GM06990 (cell line): Measurements from ENCODE around the gene AOX1.

ENCODE experiments used
- DNase-seq: peaks from one replicate; pipeline ENCODE4 v3.0.0-alpha.2; 2011; ENCODE audit not compliant: insufficient read length; ENCODE audit errors: extremely low read depth
- H3K27me3 ChIP-seq: replicated peaks from 2 replicates; pipeline ENCODE4 v1.6.0; 2011; ENCODE audit warnings: low read length; ENCODE audit not compliant: control insufficient read depth, insufficient read depth
- H3K36me3 ChIP-seq: 2 replicates; pipeline ENCODE4 v1.5.1; 2011; ENCODE audit warnings: low read length; ENCODE audit not compliant: control insufficient read depth, insufficient read depth
- H3K4me3 ChIP-seq: replicated peaks from 2 replicates; pipeline ENCODE4 v1.5.1; 2011; ENCODE audit warnings: low read depth, mild to moderate bottlenecking, control low read depth, low read length
- CTCF ChIP-seq: IDR thresholded peaks from 2 replicates; pipeline ENCODE4 v1.5.1; 2011; ENCODE audit warnings: low read length, control low read depth, mild to moderate bottlenecking, inconsistent platforms; ENCODE audit not compliant: insufficient read depth, poor library complexity, severe bottlenecking

The AOX1 gene

GRCh38 chr2:200659410-200659809 is 73.6 kb downstream of the AOX1 start:
- no peak for TF ChIP-seq CTCF
- Histone ChIP-seq H3K4me3 (no peak overlapping the region), H3K27me3 (no peaks in the 10 kb centered on the region; the same call in 1 of the 2 replicates), H3K36me3 (no peaks in the 10 kb centered on the region)
- no peak for DNase-seq

- no peak for DNase-seq
- Histone ChIP-seq H3K27me3 (no peaks in the 10 kb centered on the region), H3K4me3 (no peak overlapping the region), H3K36me3 (no peaks in the 10 kb centered on the region)
- no peak for TF ChIP-seq CTCF
Measured at GRCh38 chr2:200661477-200661876, 75.7 kb downstream of the AOX1 start.

GRCh38 chr2:200662727-200663126 is 76.9 kb downstream of the AOX1 start:
- DNase-seq, result no peak
- no peak for TF ChIP-seq CTCF
- Histone ChIP-seq H3K4me3 (no peak overlapping the region), H3K36me3 (no peaks in the 10 kb centered on the region), H3K27me3 (no peaks in the 10 kb centered on the region)

- no peaks in the 10 kb centered on the region for H3K27me3 ChIP-seq
- no peak for DNase-seq
- H3K4me3 ChIP-seq, result no peak overlapping the region
- TF ChIP-seq CTCF, result no peak
- H3K36me3 ChIP-seq, result no peaks in the 10 kb centered on the region
Measured at GRCh38 chr2:200664770-200665494, 79.1 kb downstream of the AOX1 start.

- no peaks in the 10 kb centered on the region for H3K36me3 ChIP-seq
- no peak for DNase-seq
- TF ChIP-seq CTCF, result no peak
- H3K4me3 ChIP-seq, result no peak overlapping the region
- no peaks in the 10 kb centered on the region for H3K27me3 ChIP-seq
Measured at GRCh38 chr2:200665626-200666453, 80.0 kb downstream of the AOX1 start.
